Dermis lymphatic vessel endothelial cell (primary cell): ENCODE results near the gene TANGO2. TPM values are rescaled to one million over a fixed set of nuclear protein-coding genes. Genes with fewer than 3 reads are reported as not detected.

Experiments
- total RNA-seq: library from RNA; depleted of rRNA; stranded (reverse); fragments of >200 nt; gene quantifications from 2 replicates; pipeline ENCODE4 v1.2.1, GENCODE V29; 2014

The TANGO2 gene, protein sequence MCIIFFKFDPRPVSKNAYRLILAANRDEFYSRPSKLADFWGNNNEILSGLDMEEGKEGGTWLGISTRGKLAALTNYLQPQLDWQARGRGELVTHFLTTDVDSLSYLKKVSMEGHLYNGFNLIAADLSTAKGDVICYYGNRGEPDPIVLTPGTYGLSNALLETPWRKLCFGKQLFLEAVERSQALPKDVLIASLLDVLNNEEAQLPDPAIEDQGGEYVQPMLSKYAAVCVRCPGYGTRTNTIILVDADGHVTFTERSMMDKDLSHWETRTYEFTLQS
- 43.2 and 53.5 TPM in 2 replicates for total RNA-seq

DNA sequence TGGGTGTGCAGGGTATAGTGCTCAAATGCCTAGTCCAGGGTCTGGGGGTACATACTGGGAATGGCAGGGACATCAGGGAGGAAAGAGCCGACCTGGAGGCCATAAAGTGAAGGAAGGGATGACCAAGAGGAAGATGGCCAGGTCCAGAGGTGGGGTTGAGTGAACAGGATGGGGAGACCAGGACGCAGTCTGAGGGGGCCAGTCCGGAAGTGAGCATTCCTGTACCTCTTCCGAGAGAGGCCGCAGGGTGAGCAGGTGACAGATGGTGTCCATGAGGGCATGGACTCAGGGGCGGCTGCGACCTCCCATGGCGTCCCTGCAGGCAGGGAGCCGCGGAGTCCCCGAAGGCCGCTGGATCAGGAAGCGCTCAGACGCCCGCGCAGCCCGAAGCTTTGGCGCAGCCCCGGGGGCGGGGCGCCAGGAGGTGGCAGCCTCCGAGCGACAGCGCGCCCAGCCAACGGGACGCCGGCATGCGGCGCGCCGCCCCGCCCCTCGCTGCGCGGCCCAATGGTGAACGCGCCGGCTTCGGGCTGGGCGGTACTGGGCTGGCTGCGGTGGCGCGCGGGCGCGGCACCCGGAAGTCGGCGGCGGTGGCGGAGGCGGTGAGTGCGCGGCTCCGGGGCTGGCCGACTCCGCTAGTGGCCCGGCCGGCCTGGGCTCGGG lies at the start of gene TANGO2:
Gene TANGO2, plus strand, starts transcription at position 578 of the 663 bp plus-strand sequence. CDS start 15,689 bp downstream, outside the sequence.

DNA sequence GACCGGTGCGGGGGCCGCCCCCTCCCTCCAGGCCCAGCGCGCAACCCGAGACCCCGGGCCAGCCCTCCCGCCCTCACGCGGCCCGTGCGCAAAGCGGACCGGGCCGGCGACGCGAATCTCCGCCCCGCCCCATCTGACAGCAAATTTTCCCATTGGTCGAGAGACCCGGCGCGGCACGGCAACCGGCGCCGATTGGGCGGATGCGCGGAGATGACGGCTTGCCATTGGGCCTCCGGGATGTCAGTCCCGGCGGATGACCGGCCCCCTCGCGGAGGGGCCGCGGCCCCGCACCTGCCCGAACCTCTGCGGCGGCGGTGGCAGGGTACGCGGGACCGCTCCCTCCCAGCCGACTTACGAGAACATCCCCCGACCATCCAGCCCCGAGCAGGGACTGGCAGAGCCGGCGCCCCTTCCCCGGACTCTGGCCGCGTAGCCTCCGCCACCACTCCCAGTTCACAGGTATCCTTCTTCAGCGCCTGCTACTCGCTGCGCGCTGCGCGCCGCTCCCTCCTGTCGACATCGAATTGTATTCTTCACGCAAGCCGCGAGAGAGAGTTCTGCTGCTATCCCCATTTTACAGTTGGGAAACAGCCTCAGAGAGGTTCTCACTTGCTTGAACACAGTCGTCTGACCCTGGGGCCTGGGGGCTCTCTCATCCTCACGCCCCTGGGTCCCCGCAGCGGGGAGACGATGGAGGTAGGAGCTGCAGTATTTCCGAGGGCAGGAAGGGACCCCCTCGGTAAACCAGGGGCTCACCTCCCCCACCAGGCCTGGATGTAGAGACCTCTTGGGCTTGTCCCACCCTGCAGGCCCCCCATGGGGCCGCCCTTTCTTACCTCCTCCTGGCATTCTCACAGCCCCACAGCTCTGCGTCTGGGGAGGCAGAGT lies 3.9 kb upstream of the TANGO2 start, which contains the start of gene ARVCF:
Gene ARVCF, minus strand, starts transcription at position 90 of the 888 bp plus-strand sequence. CDS start 26,029 bp downstream, outside the sequence.

DNA sequence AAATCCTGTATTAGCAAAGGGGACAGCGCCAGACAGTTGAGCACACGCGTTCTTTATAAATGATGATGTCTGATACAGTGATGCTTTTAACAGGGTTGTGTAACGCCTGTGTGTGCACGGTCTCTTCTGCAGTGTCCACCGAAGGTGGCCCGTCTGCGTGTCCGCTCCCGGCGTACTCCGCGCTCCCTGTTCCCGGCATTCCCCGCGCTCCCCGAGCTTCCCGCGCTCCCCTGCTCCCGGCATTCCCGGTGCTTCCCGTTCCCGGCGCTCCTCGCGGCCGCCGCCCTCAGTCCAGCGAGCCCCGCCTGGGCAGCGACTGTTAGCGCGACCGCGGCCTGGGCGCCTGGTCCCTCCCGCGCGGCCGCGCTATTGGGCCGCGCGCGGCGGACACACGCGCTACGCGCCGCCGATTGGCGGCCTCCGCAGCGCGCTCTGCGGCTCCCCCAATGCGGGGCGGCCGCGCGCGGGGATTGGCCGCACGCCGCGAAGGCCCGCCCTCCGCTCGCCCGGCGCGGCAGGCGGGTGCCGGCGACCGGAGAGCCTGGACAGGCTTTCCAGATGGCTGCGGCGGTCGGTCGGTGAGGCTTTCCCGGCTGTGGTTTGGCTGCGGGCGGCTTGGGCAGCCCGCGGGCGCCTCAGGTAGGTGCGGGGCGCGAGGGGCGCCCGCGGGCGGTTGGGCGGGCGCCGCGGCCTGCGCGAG lies 59.0 kb downstream of the TANGO2 start, which contains the start of gene DGCR8:
Gene DGCR8, plus strand, starts transcription at position 497 of the 700 bp plus-strand sequence. CDS start 5,723 bp downstream, outside the sequence.

DNA sequence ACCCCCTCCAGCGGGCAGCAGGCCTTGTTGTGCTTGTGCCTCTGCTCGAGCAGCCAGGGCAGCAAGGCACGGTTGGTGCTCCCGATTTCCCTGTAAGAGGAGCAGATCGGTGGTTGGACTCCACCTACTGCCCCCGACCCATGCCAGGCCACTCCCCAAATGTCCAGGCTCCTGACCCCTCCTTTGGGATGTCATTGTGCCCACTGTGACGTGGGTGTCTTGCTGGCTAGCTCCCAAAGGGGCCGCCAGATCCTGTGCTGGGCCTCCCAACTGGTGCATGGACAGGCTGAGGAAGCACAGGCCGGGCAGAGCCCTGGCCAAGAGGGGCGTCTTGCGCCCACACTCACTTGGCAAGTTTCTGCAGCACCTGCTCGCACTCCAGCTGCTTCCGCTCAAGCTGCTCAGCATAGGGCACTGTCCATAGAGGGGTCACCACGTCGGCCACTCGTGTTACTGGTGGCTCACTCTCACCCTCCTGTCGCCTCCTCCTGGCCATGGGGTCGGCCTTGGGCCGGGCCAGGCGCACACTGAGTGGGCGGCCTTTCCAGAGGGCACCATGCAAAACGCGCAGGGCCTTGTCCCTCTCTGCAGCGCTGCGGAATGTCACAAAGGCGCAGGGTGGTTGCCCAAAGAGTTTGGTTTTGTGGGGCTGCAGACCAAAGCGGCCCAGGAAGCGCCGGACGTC lies 94.9 kb downstream of the TANGO2 start, which contains the start of gene RANBP1:
Gene RANBP1, plus strand, starts transcription at position 414 of the 685 bp plus-strand sequence. Its CDS starts 81 bp downstream, at position 495.

Other genes starting within 250 kb of the TANGO2 start
- gene GNB1L, start 166.2 kb upstream of the TANGO2 start, total RNA-seq: 2.4 and 2.6 TPM in 2 replicates
- 20.0 and 23.4 TPM in 2 replicates for gene RTL10, start 166.2 kb upstream of the TANGO2 start, total RNA-seq
- gene COMT, start 79.3 kb upstream of the TANGO2 start, total RNA-seq: 266 and 366 TPM in 2 replicates
- gene TXNRD2, start 79.3 kb upstream of the TANGO2 start, total RNA-seq: 42.0 and 53.0 TPM in 2 replicates
- gene ARVCF, start 4.3 kb upstream of the TANGO2 start, total RNA-seq: 46.2 and 46.5 TPM in 2 replicates
- gene DGCR8, start 59.1 kb downstream of the TANGO2 start, total RNA-seq: 24.4 and 26.0 TPM in 2 replicates
- gene RANBP1, start 95.0 kb downstream of the TANGO2 start, total RNA-seq: 85.6 and 108 TPM in 2 replicates
- 26.0 and 29.1 TPM in 2 replicates for gene TRMT2A, start 96.1 kb downstream of the TANGO2 start, total RNA-seq
- 3.4 and 3.5 TPM in 2 replicates for gene ZDHHC8, start 110.7 kb downstream of the TANGO2 start, total RNA-seq
- gene CCDC188, start 129.9 kb downstream of the TANGO2 start, total RNA-seq: 3.7 and 5.2 TPM in 2 replicates
- gene RTN4R, start 247.2 kb downstream of the TANGO2 start, total RNA-seq: 0.77 and 1.3 TPM in 2 replicates